ENCODE results near the gene HPCAL4. TPM values are rescaled to one million over a fixed set of nuclear protein-coding genes. Genes with fewer than 3 reads are reported as not detected.

Gene HPCAL4
- total and polyA plus RNA-seq, 2 experiments from 2014 or later: 0.08 to 1.2 TPM

GRCh38 chr1:39717809-39718208 lies 26.6 kb upstream of the HPCAL4 start:
- peak; percentile 35; the same call in 1 of the 3 replicates for ATAC-seq
- no peaks in the 10 kb centered on the region for H3K4me1 Mint-ChIP-seq
- Histone ChIP-seq H3K27ac (ENCODE audit: low read depth) (no peak overlapping the region), H3F3A (replicated peaks; ENCODE audit: low read depth) (0 out of 2 replicates have a peak, but pooled peaks cover 2% of the 10 kb centered on the region), H4K20me1 (replicated peaks; ENCODE audit: insufficient read depth) (peaks cover 32% of the 10 kb centered on the region), H3K4me3 (no peak overlapping the region), H3K79me2 (replicated peaks; ENCODE audit: insufficient read depth) (no peaks in the 10 kb centered on the region), H3K4me1 (ENCODE audit: insufficient read depth) (no peaks in the 10 kb centered on the region), H3K9me2 (ENCODE audit: insufficient read depth) (no peaks in the 10 kb centered on the region), H3K36me3 (ENCODE audit: insufficient read depth) (no peaks in the 10 kb centered on the region), H2AFZ (no peak overlapping the region), H3K27me3 (ENCODE audit: insufficient read depth) (peaks cover 95% of the 10 kb centered on the region), H3K4me2 (no peak overlapping the region)
- H3K4me3 Mint-ChIP-seq: no peak overlapping the region
- peak; percentile 39 for DNase-seq (ENCODE audit: low spot score)
- TF ChIP-seq, protein P1, sequence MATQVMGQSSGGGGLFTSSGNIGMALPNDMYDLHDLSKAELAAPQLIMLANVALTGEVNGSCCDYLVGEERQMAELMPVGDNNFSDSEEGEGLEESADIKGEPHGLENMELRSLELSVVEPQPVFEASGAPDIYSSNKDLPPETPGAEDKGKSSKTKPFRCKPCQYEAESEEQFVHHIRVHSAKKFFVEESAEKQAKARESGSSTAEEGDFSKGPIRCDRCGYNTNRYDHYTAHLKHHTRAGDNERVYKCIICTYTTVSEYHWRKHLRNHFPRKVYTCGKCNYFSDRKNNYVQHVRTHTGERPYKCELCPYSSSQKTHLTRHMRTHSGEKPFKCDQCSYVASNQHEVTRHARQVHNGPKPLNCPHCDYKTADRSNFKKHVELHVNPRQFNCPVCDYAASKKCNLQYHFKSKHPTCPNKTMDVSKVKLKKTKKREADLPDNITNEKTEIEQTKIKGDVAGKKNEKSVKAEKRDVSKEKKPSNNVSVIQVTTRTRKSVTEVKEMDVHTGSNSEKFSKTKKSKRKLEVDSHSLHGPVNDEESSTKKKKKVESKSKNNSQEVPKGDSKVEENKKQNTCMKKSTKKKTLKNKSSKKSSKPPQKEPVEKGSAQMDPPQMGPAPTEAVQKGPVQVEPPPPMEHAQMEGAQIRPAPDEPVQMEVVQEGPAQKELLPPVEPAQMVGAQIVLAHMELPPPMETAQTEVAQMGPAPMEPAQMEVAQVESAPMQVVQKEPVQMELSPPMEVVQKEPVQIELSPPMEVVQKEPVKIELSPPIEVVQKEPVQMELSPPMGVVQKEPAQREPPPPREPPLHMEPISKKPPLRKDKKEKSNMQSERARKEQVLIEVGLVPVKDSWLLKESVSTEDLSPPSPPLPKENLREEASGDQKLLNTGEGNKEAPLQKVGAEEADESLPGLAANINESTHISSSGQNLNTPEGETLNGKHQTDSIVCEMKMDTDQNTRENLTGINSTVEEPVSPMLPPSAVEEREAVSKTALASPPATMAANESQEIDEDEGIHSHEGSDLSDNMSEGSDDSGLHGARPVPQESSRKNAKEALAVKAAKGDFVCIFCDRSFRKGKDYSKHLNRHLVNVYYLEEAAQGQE (IDR thresholded peaks at IDR 0.05; ENCODE audit: unreplicated experiment): no peak
- no peak for TF ChIP-seq ZNF114 (CRISPR knock-in tag; IDR thresholded peaks at IDR 0.05)
- TF ChIP-seq, protein P2, sequence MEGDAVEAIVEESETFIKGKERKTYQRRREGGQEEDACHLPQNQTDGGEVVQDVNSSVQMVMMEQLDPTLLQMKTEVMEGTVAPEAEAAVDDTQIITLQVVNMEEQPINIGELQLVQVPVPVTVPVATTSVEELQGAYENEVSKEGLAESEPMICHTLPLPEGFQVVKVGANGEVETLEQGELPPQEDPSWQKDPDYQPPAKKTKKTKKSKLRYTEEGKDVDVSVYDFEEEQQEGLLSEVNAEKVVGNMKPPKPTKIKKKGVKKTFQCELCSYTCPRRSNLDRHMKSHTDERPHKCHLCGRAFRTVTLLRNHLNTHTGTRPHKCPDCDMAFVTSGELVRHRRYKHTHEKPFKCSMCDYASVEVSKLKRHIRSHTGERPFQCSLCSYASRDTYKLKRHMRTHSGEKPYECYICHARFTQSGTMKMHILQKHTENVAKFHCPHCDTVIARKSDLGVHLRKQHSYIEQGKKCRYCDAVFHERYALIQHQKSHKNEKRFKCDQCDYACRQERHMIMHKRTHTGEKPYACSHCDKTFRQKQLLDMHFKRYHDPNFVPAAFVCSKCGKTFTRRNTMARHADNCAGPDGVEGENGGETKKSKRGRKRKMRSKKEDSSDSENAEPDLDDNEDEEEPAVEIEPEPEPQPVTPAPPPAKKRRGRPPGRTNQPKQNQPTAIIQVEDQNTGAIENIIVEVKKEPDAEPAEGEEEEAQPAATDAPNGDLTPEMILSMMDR (conservative IDR thresholded peaks at IDR 0.05; ENCODE audit: low read depth in 2 of 2): peak in 1 of 2 experiments; percentile 15; a peak in 2 of 4 replicates
- no peak for TF ChIP-seq ZNF331 (CRISPR knock-in tag; IDR thresholded peaks at IDR 0.05; ENCODE audit: low read depth)
- TF ChIP-seq POLR2AphosphoS5 (IDR thresholded peaks at IDR 0.05; ENCODE audit: low read depth): no peak
- no peak for TF ChIP-seq EZH2phosphoT487 (IDR thresholded peaks at IDR 0.05; ENCODE audit: unreplicated experiment)
- no peak for TF ChIP-seq NANOG (IDR thresholded peaks at IDR 0.05; ENCODE audit: borderline replicate concordance)
- peak; percentile 49 for TF ChIP-seq EZH2 (IDR thresholded peaks at IDR 0.05; ENCODE audit: low read depth, unreplicated experiment)
- TF ChIP-seq JUNB (IDR thresholded peaks at IDR 0.05; ENCODE audit: unreplicated experiment): no peak
- no peaks in the 10 kb centered on the region for H3K9me3 Mint-ChIP-seq
- H3K27me3 Mint-ChIP-seq (ENCODE audit: insufficient read depth, low read depth, poor library complexity): peaks cover 72% of the 10 kb centered on the region
- H3K27ac Mint-ChIP-seq: no peak overlapping the region
- no peaks in the 10 kb centered on the region for H3K36me3 Mint-ChIP-seq (ENCODE audit: low read depth)

- peaks cover 100% of the 10 kb centered on the region for H3K27me3 Mint-ChIP-seq (ENCODE audit: insufficient read depth, low read depth, poor library complexity)
These were observed 22.3 kb upstream of the HPCAL4 start for GRCh38 chr1:39713557-39713956.

More at GRCh38 chr1:39713557-39713956, 22.3 kb upstream of the HPCAL4 start:
- Mint-ChIP-seq H3K9me3 (no peaks in the 10 kb centered on the region), H3K27ac (no peak overlapping the region), H3K4me3 (no peak overlapping the region), H3K36me3 (ENCODE audit: low read depth) (no peaks in the 10 kb centered on the region), H3K4me1 (peaks cover 15% of the 10 kb centered on the region)
- no peak for DNase-seq (ENCODE audit: low spot score)
- peaks cover 56% of the 10 kb centered on the region for H4K20me1 ChIP-seq (replicated peaks; ENCODE audit: insufficient read depth)
- no peak overlapping the region for H3K4me3 ChIP-seq
- TF ChIP-seq NANOG (IDR thresholded peaks at IDR 0.05; ENCODE audit: borderline replicate concordance) (no peak), STAT1 (IDR thresholded peaks at IDR 0.05; ENCODE audit: unreplicated experiment) (no peak), EZH2 (IDR thresholded peaks at IDR 0.05; ENCODE audit: low read depth, unreplicated experiment) (no peak), ZNF114 (CRISPR knock-in tag; IDR thresholded peaks at IDR 0.05) (no peak), CREB1 (CRISPR knock-in tag; IDR thresholded peaks at IDR 0.05; ENCODE audit: low read depth) (no peak)
- TF ChIP-seq, protein P3, sequence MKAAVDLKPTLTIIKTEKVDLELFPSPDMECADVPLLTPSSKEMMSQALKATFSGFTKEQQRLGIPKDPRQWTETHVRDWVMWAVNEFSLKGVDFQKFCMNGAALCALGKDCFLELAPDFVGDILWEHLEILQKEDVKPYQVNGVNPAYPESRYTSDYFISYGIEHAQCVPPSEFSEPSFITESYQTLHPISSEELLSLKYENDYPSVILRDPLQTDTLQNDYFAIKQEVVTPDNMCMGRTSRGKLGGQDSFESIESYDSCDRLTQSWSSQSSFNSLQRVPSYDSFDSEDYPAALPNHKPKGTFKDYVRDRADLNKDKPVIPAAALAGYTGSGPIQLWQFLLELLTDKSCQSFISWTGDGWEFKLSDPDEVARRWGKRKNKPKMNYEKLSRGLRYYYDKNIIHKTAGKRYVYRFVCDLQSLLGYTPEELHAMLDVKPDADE (IDR thresholded peaks at IDR 0.05): no peak
- TF ChIP-seq, protein P1 (IDR thresholded peaks at IDR 0.05; ENCODE audit: unreplicated experiment): no peak
- no peaks in the 10 kb centered on the region for H3K9me2 ChIP-seq (ENCODE audit: insufficient read depth)
- no peak for ATAC-seq
- no peak overlapping the region for H2AFZ ChIP-seq
- H3K36me3 ChIP-seq (ENCODE audit: insufficient read depth): no peaks in the 10 kb centered on the region
- H3F3A ChIP-seq (replicated peaks; ENCODE audit: low read depth): peaks cover 12% of the 10 kb centered on the region; the same call in 1 of the 2 replicates
- no peak overlapping the region for H3K27ac ChIP-seq (ENCODE audit: low read depth)
- no peak overlapping the region for H3K4me2 ChIP-seq
- peaks cover 7% of the 10 kb centered on the region; the same call in 1 of the 2 replicates for H3K4me1 ChIP-seq (ENCODE audit: insufficient read depth)
- peaks cover 100% of the 10 kb centered on the region for H3K27me3 ChIP-seq (ENCODE audit: insufficient read depth)
- no peaks in the 10 kb centered on the region for H3K79me2 ChIP-seq (replicated peaks; ENCODE audit: insufficient read depth)

Measured in GM23338 (cell line).